HG02588 (cell line): ENCODE measurements around the gene SH3GL1.

Experiments
- ATAC-seq: cut with Tn5 transposase; IDR thresholded peaks from one replicate; pipeline ENCODE4 v1.9.1; 2021; ENCODE audit warnings: mild to moderate bottlenecking, moderate library complexity; ENCODE audit not compliant: unreplicated experiment

The SH3GL1 gene

DNA sequence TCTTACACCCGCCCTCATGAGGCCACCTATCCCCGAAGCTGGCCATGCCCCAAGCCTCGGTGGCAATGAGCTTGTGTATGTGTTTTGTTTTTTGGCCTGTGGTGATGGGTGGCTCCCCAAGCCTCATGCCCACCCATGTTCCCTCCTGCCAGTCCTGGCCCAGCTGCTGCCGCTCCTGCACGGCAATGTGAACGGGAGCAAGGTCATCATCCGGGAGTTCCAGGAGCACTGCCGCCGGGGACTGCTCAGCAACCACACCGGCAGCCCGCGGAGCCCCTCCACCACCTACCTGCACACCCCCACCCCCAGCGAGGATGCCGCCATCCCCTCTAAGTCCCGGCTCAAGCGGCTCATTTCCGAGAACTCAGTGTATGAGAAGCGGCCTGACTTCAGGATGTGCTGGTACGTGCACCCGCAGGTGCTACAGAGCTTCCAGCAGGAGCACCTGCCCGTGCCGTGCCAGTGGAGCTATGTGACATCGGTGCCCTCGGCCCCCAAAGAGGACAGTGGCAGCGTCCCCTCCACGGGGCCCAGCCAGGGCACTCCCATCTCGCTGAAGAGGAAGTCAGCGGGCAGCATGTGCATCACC is 32.7 kb upstream of the SH3GL1 start:
- ATAC-seq = no peak

GRCh38 chr19:4431808-4432674 is 31.7 kb upstream of the SH3GL1 start:
- no peak for ATAC-seq

- no peak for ATAC-seq
Measured at GRCh38 chr19:4431296-4431695, 30.9 kb upstream of the SH3GL1 start.

DNA sequence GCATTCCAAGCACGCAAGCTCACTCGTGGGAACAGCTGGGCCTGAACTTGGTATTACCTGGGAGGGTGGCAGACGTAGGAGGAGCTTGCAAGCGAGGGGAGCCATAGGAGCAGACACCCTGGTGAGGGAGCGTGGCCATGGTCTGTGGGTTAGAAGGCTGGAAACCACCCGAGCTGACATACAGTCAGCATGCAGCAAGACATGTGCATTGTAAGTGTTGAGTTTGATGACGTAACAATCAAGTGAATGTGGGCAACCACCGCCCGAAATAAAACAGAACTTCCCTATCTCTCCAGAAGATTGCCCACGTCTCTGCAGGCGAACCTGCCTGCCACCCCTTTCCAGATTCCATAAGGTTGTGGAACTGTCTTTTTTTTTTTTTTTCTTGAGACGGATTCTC is 30.4 kb upstream of the SH3GL1 start:
- no peak for ATAC-seq

- ATAC-seq = no peak
Measured at GRCh38 chr19:4429771-4430171, 29.4 kb upstream of the SH3GL1 start.

- ATAC-seq = no peak
Measured at GRCh38 chr19:4429256-4429655, 28.9 kb upstream of the SH3GL1 start.

DNA sequence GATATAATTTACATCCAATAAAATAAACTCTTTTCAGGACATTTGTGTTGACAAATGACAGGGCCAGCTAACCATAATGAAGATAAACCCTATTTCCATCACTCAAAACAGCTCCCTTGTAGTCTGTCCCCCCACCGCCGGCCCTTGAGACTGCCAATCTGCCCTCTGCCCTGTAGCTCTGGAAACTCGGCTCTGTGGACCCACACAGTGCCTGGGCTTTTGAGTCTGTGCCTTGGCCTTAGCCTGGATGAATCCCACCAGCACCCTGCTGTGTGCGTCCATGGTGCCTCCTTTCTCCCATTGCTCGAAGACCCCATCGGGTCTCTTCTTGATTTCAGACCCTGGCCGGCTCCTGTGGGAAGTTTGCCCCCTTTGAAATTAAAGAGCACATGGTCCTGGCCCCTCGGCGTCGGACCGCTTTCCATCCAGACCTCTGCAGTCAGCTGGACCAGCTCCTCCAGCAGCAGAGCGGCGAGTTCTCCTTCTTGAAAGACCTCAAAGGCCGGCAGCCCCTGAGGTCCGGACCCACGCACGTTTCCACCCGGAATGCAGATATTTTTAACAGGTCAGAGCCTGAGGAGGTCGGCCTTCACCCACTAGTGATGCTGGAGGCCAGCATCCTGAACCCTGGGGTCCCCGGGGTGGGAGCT is 28.1 kb upstream of the SH3GL1 start:
- ATAC-seq = no peak

DNA sequence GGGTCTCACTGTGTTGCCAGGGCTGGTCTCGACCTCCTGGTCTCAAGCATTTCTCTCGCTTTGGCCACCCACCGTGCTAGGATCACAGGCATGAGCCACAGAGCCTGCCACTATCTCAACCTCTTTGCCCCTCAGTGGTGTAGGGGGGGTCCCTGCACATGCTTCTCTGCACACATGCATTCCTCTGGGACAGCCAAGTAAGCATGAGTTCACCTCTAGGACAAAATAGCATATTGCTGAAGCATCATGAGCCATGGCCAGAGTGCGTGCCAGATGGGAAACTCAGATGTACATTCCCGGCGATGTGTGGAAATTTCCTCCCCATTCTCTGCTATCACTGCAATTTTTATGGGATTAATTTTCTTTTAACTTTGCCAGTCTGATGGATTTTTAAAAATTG is 25.2 kb upstream of the SH3GL1 start:
- no peak for ATAC-seq

GRCh38 chr19:4423416-4424126 is 23.2 kb upstream of the SH3GL1 start:
- ATAC-seq = no peak

DNA sequence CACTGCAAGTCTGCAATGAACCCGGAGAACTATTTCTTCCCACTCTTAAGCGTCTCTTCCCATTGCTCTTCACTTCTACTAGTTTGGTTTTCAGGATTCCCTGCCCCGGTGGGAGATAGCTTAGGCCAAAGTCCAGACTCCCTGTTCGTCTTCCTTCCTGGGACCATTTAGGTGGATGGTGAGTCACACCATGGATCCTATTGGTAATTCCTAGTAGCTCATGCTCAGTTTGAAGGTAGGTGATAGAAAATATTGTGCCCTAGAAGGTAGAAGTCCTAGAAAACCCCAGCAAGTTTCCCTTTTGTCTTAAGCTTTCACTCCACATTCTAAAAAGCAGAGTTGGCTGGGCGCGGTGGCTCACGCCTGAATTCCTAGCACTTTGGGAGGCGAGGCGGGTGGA is 15.9 kb upstream of the SH3GL1 start:
- ATAC-seq = no peak

DNA sequence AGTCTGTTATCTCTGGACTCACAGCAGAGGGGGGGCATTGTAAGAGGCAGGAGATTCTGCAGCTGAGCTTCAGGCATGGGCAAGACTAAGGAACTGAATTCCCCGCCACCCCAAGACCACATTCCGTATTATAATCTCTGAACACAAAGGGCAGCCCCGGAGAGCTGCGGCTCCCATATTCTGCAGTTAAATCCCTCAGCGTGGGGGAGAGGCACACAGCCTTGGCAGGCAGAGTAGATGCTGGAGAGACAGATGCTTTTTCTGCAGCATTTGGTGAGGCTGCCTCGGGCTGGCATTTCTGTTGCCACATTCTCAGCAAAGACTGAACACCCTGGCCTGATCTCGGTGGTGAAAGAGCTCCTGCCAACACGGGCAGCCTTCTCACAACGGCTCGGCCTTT is 15.0 kb upstream of the SH3GL1 start:
- ATAC-seq = no peak

GRCh38 chr19:4414800-4415321 is 14.5 kb upstream of the SH3GL1 start:
- ATAC-seq = no peak

- ATAC-seq = no peak
Measured at GRCh38 chr19:4414144-4414799, 13.9 kb upstream of the SH3GL1 start.

- ATAC-seq = no peak
Measured at GRCh38 chr19:4413588-4413987, 13.2 kb upstream of the SH3GL1 start.

DNA sequence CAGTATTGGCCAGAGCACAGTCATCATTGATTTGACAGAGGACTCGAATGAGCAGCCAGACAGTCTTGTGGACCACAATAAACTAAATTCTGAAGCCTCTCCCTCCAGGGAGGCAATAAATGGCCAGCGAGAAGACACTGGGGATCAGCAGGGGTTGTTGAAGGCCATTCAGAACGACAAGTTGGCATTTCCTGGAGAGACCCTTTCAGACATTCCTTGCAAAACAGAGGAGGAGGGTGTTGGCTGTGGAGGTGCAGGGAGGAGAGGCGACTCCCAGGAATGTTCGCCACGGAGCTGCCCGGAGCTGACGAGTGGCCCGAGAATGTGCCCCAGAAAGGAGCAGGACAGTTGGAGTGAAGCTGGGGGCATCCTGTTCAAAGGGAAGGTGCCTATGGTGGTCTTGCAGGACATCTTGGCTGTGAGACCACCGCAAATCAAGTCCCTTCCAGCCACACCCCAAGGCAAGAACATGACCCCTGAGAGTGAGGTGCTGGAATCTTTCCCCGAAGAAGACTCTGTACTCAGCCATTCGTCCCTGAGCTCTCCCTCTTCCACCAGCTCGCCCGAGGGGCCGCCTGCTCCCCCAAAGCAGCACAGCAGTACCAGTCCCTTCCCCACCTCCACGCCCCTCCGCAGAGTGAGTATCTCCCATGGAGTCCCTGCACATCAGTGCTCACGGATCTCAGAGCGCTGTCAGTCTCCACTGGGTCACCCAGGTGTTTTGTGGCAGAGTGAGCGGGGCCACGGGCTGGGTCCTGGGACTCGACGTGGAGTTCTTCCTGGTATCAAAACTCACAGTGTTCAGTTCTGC is 9.0 kb upstream of the SH3GL1 start:
- ATAC-seq = no peak

DNA sequence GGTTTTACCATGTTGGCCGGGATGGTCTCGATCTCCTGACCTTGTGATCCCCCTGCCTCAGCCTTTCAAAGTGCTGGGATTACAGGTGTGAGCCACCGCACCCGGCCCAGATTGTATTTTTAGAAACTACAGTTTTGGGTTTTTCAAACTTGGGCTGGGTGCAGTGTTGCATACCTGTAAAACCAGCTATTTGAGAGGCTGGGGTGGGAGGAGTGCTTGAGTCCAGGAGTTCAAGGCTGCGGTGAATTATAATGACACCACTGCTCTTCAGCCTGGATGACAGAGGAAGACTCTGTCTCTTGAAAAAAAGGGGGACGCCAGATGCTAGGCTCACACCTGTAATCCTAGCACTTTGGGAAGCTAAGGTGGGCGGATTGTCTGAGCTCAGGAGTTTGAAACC is 6.3 kb upstream of the SH3GL1 start:
- no peak for ATAC-seq

- no peak for ATAC-seq
Measured at GRCh38 chr19:4405977-4406376, 5.6 kb upstream of the SH3GL1 start.

DNA sequence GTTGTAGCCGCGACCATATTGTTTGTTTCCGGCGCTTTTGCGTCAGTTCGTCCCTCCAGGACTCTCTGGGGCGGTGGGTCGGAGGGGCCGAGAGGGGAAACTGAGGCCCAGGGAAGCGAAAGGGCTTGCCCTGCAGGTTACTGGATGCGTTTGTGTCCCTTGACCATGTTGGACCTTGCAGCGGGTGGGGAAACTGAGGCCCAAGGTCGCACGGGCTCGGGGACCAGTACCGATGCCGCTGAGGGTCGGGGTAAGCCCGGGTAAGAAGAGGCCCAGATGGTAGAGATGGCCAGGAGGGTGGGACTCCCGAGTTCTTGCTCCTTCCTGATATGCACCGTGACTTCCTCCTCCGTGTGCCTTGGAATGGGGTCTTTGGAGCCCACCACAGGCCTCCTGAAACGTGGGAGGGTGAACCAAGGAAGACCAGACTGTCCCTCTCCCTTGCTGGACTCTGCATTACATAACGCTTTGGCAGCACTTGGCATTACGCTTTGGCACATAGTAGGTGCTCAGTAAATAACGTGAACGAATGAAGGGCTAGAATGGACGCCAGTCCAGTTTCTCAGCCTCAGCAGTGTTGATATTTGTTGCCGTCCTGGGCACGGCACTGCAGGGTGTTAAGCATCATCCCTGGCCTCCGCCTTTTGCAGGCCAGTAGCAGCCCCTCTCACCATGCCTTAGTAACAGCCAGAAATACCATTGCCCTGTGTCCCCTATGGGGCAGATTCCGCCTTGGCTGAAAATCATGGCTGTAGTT is 2.8 kb upstream of the SH3GL1 start:
- ATAC-seq = no peak
